ENCODE results near the gene ZBED5.

The ZBED5 gene

GRCh38 chr11:10878408-10879214 lies 20.8 kb upstream of the ZBED5 start:
- no peak for DNase-seq

- DNase-seq, result no peak
Measured at GRCh38 chr11:10876158-10876557, 18.3 kb upstream of the ZBED5 start.

DNA sequence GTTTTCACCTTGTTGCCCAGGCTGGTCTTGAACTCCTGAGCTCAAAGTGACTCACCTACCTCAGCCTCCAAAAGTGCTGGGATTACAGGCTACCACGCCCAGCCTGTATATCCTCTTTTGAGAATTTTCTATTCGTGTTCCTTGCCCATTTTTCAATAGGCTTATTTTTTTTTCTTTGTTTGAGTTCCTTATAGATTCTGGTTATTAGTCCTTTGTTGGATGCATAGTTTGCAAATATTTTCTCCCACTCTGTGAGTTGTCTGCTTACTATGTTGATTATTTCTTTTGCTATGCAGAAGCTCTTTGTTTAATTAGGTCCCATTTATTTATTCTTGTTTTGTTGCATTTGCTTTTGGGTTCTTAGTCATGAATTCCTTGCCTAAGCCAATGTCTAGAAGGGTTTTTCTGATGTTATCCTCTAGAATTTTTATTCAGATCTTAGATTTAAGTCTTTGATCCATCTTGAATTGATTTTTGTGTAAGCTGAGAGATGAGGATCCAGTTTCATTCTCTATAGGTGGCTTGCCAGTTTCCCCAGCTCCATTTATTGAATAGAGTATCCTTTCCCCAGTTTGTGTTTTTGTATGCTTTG lies 17.7 kb upstream of the ZBED5 start:
- DNase-seq, result no peak

- DNase-seq, result no peak
Measured at GRCh38 chr11:10872097-10872496, 14.2 kb upstream of the ZBED5 start.

GRCh38 chr11:10868352-10868751 lies 10.5 kb upstream of the ZBED5 start:
- DNase-seq, result no peak

GRCh38 chr11:10866893-10867331 lies 9.1 kb upstream of the ZBED5 start:
- no peak for DNase-seq

DNA sequence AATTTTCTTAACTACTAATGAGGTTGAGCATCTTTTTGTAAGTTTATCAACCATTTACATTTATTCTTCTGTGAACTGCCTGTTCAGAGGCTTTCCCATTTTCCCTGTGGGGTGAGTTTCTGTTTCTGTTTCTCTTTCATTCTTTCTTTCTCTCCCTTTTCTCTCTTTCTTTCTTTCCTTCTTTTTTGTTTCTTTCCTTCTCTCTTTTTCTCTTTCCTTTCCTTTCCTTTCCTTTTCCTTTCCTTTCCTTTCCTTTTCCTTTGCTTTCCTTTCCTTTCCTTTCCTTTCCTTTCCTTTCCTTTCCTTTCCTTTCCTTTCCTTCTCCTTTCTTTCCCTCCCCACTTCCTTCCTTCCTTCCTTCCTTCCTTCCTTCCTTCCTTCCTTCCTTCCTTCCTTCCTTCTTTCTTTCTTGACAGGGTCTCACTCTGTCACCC lies 8.0 kb upstream of the ZBED5 start:
- no peak for DNase-seq

- no peak for DNase-seq
Measured at GRCh38 chr11:10864688-10865087, 6.8 kb upstream of the ZBED5 start.

- DNase-seq, result no peak
Measured at GRCh38 chr11:10862446-10862845, 4.6 kb upstream of the ZBED5 start.

GRCh38 chr11:10861799-10862198 lies 3.9 kb upstream of the ZBED5 start:
- no peak for DNase-seq

DNA sequence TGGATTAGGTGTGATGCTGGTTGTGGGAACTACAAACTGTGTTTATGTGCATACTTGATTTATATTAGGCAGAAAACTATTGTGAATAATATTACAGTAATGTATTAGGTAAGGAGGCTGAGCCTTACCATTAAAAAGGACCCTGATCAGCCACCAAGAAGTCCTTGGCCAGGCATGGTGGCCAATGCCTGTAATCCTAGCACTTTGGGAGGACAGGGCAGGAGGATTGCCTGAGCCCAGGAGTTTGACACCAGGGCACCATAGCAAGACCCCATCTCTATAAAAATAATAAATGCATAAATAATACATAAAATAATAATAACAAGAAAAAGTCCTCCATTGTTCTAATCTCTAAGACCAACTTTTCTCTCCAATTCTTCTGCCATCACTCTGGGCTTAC lies 3.2 kb upstream of the ZBED5 start:
- DNase-seq, result no peak

GRCh38 chr11:10858439-10859325 lies 829 bp upstream of the ZBED5 start:
- DNase-seq, result no peak

- no peak for DNase-seq
Measured at GRCh38 chr11:10857459-10857708, 469 bp downstream of the ZBED5 start.

GRCh38 chr11:10856689-10857458 lies 979 bp downstream of the ZBED5 start:
- DNase-seq, result no peak

GRCh38 chr11:10855295-10855694 lies 2.6 kb downstream of the ZBED5 start:
- DNase-seq, result no peak

DNA sequence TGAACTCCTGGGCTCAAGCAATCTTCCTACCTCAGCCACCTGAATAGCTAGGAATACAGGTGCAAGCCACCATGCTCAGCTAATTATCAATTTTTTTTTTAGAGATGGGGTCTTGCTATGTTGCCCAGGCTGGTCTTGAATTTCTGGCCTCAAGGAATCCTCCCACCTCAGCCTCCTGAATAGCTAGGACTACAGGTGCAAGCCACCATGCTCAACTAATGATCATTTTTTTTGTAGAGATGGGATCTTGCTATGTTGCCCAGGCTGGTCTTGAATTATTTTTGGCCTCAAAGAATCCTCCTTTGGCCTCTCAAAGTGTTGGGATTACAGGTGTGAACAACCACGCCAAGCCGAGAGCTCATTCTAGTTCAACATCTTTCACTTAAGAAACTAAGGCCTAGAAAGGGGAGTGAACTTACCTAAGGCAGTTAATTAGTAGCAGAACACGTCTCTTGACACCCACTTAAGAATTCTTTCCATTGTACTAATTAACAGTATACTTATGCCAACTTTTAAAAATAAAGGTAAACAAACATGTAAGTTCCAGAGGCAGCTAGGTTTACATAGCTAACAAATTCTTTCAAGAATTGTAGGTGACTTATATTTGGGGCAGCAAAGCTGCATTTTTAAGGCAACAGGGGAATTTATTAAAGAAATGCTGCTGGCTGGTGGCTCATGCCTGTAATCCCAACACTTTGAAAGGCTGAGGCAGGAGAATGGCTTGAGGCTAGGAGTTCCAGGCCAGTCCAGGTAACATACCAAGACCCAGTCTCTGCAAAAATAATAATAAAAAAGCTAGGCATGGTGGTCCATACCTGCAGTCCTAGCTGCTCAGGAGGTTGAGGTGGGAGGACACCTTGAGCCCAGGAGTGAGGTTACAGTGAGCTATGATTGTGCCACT lies 9.6 kb downstream of the ZBED5 start:
- DNase-seq, result no peak

DNA sequence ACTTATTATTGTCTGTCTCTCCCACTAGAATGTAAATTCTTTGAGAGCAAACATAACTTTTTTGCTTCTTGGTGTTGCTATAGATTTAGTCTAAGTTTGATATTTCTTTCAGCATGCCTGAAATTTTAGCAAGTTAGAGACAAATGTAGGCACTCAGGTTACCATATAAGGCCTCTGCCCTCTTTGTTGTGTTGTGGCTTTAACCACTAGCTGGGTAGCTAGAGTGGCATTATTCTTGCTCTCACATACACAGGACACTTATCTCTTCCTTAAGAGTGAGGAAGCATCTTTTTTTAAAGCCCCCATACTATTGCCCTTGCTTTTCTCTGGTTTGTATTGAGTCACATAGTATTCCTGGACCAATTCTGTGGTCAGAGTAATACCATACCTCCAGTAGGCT lies 11.2 kb downstream of the ZBED5 start:
- DNase-seq, result no peak

GRCh38 chr11:10845589-10845988 lies 12.3 kb downstream of the ZBED5 start:
- DNase-seq, result no peak

GRCh38 chr11:10844796-10845195 lies 13.1 kb downstream of the ZBED5 start:
- DNase-seq, result no peak

DNA sequence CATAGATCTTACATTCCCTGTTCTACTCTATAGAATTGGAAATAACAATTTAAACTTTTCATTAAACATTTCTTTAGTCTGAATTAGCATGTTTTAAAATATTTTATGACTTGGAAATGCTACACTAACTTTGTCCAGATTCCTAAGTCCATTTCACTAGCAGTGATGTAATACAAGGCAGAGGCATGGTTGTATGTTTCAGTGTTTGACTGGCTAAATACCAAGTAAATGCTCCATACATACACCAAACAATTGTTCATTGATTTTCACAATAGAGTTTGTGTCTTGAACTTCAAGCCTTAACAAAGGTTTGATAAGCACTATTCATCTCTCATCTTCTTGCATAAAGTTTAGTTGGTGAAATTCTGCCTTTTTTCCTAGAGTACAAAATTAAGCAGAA lies 13.5 kb downstream of the ZBED5 start:
- no peak for DNase-seq

- DNase-seq, result no peak
Measured at GRCh38 chr11:10838881-10839280, 19.0 kb downstream of the ZBED5 start.

GRCh38 chr11:10838083-10838482 lies 19.8 kb downstream of the ZBED5 start:
- no peak for DNase-seq
